IPS-11a (cell line): ENCODE results near the gene CNTN4.

Source experiments
- H3K4me3 ChIP-seq: one replicate; pipeline ENCODE4 v1.5.1; 2013; ENCODE audit warnings: low read depth, low read length, control low read depth

The CNTN4 gene

GRCh38 chr3:2661078-2661477, 562.4 kb downstream of the CNTN4 start:
- no peak overlapping the region for H3K4me3 ChIP-seq

- H3K4me3 ChIP-seq = no peak overlapping the region
These were observed 578.8 kb downstream of the CNTN4 start for GRCh38 chr3:2677501-2677900.

- H3K4me3 ChIP-seq = no peak overlapping the region
These were observed 581.6 kb downstream of the CNTN4 start for GRCh38 chr3:2680236-2680635.

- no peak overlapping the region for H3K4me3 ChIP-seq
These were observed 585.4 kb downstream of the CNTN4 start for GRCh38 chr3:2684046-2684445.

GRCh38 chr3:2686816-2687502, 588.3 kb downstream of the CNTN4 start:
- H3K4me3 ChIP-seq = no peak overlapping the region

GRCh38 chr3:2697589-2697988, 598.9 kb downstream of the CNTN4 start:
- H3K4me3 ChIP-seq = no peak overlapping the region

GRCh38 chr3:2701471-2701870, 602.8 kb downstream of the CNTN4 start:
- no peak overlapping the region for H3K4me3 ChIP-seq

- H3K4me3 ChIP-seq = no peak overlapping the region
These were observed 607.6 kb downstream of the CNTN4 start for GRCh38 chr3:2706144-2706835.

GRCh38 chr3:2706836-2707210, 608.2 kb downstream of the CNTN4 start:
- no peak overlapping the region for H3K4me3 ChIP-seq

- H3K4me3 ChIP-seq = no peak overlapping the region
These were observed 612.4 kb downstream of the CNTN4 start for GRCh38 chr3:2711081-2711480.

- no peak overlapping the region for H3K4me3 ChIP-seq
These were observed 615.3 kb downstream of the CNTN4 start for GRCh38 chr3:2713923-2714322.

- no peak overlapping the region for H3K4me3 ChIP-seq
These were observed 616.2 kb downstream of the CNTN4 start for GRCh38 chr3:2714834-2715233.

- H3K4me3 ChIP-seq = no peak overlapping the region
These were observed 628.4 kb downstream of the CNTN4 start for GRCh38 chr3:2727101-2727500.

- no peak overlapping the region for H3K4me3 ChIP-seq
These were observed 629.1 kb downstream of the CNTN4 start for GRCh38 chr3:2727610-2728318.

GRCh38 chr3:2731843-2732242, 633.2 kb downstream of the CNTN4 start:
- H3K4me3 ChIP-seq = no peak overlapping the region

GRCh38 chr3:2735392-2735894, 636.8 kb downstream of the CNTN4 start:
- H3K4me3 ChIP-seq = no peak overlapping the region

GRCh38 chr3:2741516-2741915, 642.9 kb downstream of the CNTN4 start:
- H3K4me3 ChIP-seq = no peak overlapping the region

GRCh38 chr3:2765002-2765579, 666.4 kb downstream of the CNTN4 start:
- H3K4me3 ChIP-seq = no peak overlapping the region

- H3K4me3 ChIP-seq = no peak overlapping the region
These were observed 671.8 kb downstream of the CNTN4 start for GRCh38 chr3:2770451-2770850.

- H3K4me3 ChIP-seq = no peak overlapping the region
These were observed 672.5 kb downstream of the CNTN4 start for GRCh38 chr3:2771193-2771592.

- H3K4me3 ChIP-seq = no peak overlapping the region
These were observed 673.1 kb downstream of the CNTN4 start for GRCh38 chr3:2771741-2772140.

- H3K4me3 ChIP-seq = no peak overlapping the region
These were observed 674.1 kb downstream of the CNTN4 start for GRCh38 chr3:2772803-2773202.
